Neural crest cell (in vitro differentiated cells): ENCODE measurements around the gene EVI2B. TPM values are rescaled to one million over a fixed set of nuclear protein-coding genes. Genes with fewer than 3 reads are reported as not detected.
"Not testable (repeated sequence)": the region's sequence is repeated elsewhere in the genome, so short reads cannot be mapped to it uniquely, and the experiment has no call there.

Experiments used
- DNase-seq: peaks from one replicate; pipeline ENCODE4 v3.0.0; 2021; ENCODE audit warnings: low read depth, mixed read lengths, low spot score
- H3K27ac Mint-ChIP-seq: one replicate; pipeline ENCODE4 v1.8.0; 2021; ENCODE audit warnings: mild to moderate bottlenecking, mixed read lengths; ENCODE audit not compliant: unreplicated experiment
- H3K27me3 Mint-ChIP-seq: 2 replicates; pipeline ENCODE4 v1.8.0; 2021; ENCODE audit warnings: low read depth, mild to moderate bottlenecking, mixed read lengths
- H3K36me3 Mint-ChIP-seq: 2 replicates; pipeline ENCODE4 v1.8.0; 2021; ENCODE audit warnings: low read depth, mild to moderate bottlenecking, mixed read lengths
- H3K4me1 Mint-ChIP-seq: 2 replicates; pipeline ENCODE4 v1.8.0; 2021; ENCODE audit warnings: mixed read lengths
- H3K4me3 Mint-ChIP-seq: one replicate; pipeline ENCODE4 v1.8.0; 2021; ENCODE audit warnings: mild to moderate bottlenecking, mixed read lengths
- H3K9me3 Mint-ChIP-seq: 2 replicates; pipeline ENCODE4 v1.8.0; 2021; ENCODE audit warnings: mixed read lengths
- total RNA-seq: library from RNA; stranded (reverse); gene quantifications from 2 replicates; pipeline ENCODE4 v1.2.1, GENCODE V29; 2021
- TF ChIP-seq, protein P1 (sequence below): fragments of 200-600 bp; sonication (generic); conservative IDR thresholded peaks from 2 replicates; pipeline ENCODE4 v1.5.0; 2021; ENCODE audit warnings: antibody characterized with exemption, mild to moderate bottlenecking

EVI2B gene
- total RNA-seq, 1 donor from 2014 or later: not detected

DNA sequence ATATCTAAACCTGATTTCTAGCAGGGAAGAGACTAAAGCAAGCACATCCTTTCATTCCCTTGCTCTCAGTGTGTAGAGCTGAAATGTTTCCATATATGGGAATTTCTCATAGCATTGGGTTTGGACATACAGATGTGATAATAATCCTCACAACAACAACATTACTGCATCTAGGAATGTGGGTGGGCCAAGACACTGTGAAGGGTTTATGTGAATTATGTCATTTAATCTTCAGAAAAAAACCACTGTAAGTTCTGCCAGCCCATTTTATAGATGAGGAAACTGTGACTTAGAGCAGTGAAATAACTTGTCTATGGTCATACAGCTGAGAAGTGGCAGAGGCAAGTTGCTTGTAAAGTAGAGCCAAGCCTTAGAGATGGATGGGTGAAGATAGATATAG is 22.0 kb downstream of the EVI2B start:
- H3K9me3 Mint-ChIP-seq: no peaks in the 10 kb centered on the region
- TF ChIP-seq, protein P1, sequence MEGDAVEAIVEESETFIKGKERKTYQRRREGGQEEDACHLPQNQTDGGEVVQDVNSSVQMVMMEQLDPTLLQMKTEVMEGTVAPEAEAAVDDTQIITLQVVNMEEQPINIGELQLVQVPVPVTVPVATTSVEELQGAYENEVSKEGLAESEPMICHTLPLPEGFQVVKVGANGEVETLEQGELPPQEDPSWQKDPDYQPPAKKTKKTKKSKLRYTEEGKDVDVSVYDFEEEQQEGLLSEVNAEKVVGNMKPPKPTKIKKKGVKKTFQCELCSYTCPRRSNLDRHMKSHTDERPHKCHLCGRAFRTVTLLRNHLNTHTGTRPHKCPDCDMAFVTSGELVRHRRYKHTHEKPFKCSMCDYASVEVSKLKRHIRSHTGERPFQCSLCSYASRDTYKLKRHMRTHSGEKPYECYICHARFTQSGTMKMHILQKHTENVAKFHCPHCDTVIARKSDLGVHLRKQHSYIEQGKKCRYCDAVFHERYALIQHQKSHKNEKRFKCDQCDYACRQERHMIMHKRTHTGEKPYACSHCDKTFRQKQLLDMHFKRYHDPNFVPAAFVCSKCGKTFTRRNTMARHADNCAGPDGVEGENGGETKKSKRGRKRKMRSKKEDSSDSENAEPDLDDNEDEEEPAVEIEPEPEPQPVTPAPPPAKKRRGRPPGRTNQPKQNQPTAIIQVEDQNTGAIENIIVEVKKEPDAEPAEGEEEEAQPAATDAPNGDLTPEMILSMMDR: no peak
- no peak overlapping the region for H3K27ac Mint-ChIP-seq
- H3K4me3 Mint-ChIP-seq: no peak overlapping the region
- peaks cover 10% of the 10 kb centered on the region for H3K36me3 Mint-ChIP-seq
- H3K27me3 Mint-ChIP-seq: no peaks in the 10 kb centered on the region
- DNase-seq: no peak
- peaks cover 4% of the 10 kb centered on the region for H3K4me1 Mint-ChIP-seq

DNA sequence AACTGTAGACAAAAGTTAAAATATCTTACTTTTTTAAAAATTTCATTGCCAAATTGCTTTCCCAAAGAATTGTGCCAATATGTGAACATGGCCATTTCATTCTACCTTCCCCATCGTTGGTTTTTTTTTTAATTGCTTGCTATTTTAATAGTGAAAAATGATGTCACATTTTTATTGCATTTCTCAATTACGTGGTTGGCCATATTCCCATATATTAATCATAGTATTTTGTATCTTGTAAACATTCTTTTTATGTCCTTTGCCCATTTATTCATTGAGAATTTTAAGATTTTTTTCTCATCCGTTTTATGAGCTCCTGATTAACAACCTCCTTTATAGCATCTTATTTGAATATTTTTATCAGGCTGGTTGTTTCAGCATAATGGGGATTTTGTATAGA is 24.1 kb downstream of the EVI2B start:
- TF ChIP-seq, protein P1: no peak
- H3K27me3 Mint-ChIP-seq: no peaks in the 10 kb centered on the region
- no peak for DNase-seq
- no peaks in the 10 kb centered on the region for H3K9me3 Mint-ChIP-seq
- peaks cover 10% of the 10 kb centered on the region for H3K36me3 Mint-ChIP-seq
- no peak overlapping the region for H3K27ac Mint-ChIP-seq
- H3K4me3 Mint-ChIP-seq: no peak overlapping the region
- H3K4me1 Mint-ChIP-seq: no peaks in the 10 kb centered on the region

DNA sequence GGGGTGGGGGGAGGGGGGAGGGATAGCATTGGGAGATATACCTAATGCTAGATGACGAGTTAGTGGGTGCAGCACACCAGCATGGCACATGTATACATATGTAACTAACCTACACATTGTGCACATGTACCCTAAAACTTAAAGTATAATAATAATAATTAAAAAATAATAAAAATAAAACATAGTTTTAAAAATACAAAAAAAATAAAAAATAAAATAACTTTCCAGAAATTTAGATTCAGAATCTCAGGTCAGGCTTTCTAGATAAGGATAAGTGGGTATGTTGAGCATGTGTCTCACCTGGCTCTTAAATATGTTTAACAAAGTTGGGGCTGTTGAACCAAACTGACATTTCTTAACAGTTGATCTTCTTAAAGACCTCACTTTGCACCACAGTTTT is 25.9 kb downstream of the EVI2B start:
- not testable (repeated sequence) for H3K4me3 Mint-ChIP-seq, H3K27ac Mint-ChIP-seq, H3K27me3 Mint-ChIP-seq, H3K4me1 Mint-ChIP-seq, DNase-seq, H3K9me3 Mint-ChIP-seq
- H3K36me3 Mint-ChIP-seq: peaks cover 12% of the 10 kb centered on the region

DNA sequence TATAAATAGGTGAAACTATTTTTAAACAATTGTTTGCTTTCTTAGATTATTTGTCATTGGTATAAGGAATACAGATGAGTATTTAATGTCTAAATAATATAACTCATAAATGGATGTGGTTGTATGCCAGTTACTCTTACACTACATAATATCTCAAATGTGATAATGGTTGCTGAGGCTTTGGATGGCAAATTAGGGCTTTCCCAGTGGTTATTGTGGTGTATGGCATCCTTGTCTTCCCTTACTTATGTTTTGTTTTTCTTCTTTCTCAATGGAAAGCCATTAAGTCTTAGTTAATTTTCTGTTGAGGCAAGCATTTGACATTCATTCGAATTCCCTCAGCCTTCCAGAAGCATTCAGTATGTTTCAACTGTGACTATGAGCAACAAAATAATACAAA is 27.3 kb downstream of the EVI2B start:
- Mint-ChIP-seq H3K27ac (no peak overlapping the region), H3K9me3 (no peaks in the 10 kb centered on the region), H3K36me3 (peaks cover 12% of the 10 kb centered on the region), H3K27me3 (no peaks in the 10 kb centered on the region), H3K4me1 (no peaks in the 10 kb centered on the region), H3K4me3 (no peak overlapping the region)
- no peak for DNase-seq
- TF ChIP-seq, protein P1: no peak

DNA sequence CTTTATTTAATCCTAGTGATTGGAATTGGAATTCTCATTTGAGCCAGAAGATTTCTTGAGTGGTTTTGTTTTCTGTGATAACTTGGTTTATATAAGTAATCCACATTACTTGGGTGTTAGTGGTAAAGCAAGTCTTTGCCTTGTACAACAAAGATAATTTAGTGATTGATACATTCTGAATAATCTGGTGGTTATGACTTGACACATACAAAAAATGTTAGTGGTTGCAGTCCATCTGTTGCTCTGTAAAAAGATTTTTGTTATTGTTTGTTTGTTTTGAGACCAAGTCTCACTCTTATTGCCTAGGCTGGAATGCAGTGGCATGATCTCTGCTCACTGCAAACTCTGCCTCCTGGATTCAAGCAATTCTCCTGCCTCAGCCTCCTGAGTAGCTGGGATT is 30.0 kb downstream of the EVI2B start:
- Mint-ChIP-seq H3K27me3 (no peaks in the 10 kb centered on the region), H3K4me3 (no peak overlapping the region), H3K27ac (no peak overlapping the region), H3K4me1 (no peaks in the 10 kb centered on the region), H3K9me3 (no peaks in the 10 kb centered on the region), H3K36me3 (peaks cover 16% of the 10 kb centered on the region)
- no peak for DNase-seq
- TF ChIP-seq, protein P1: no peak

DNA sequence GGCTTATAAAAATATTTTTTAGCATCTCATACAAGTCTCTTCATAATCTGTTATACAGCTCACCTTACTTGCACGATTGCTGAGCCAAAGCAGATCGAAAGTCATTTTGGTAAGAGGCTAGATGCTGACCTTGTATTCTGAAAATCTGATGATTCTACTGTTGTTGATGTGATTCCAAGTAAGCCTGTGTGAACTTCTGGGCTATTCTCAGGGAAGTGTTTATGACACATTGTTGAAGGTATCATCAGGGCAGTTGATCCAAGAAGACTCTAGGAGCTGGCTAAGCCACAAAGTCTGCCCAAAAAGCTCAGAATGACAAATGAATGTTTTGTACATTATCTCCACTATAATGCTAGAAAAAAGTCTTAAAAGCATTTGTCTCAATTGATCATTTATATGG is 32.8 kb downstream of the EVI2B start:
- TF ChIP-seq, protein P1: no peak
- DNase-seq: no peak
- Mint-ChIP-seq H3K36me3 (peaks cover 24% of the 10 kb centered on the region), H3K4me1 (no peaks in the 10 kb centered on the region), H3K9me3 (no peaks in the 10 kb centered on the region), H3K27ac (no peak overlapping the region), H3K4me3 (no peak overlapping the region), H3K27me3 (no peaks in the 10 kb centered on the region)
